PC-9 (cell line): ENCODE results near the gene PPIB. TPM values are rescaled to one million over a fixed set of nuclear protein-coding genes. Genes with fewer than 3 reads are reported as not detected.

Experiments used
- BruUV-seq: library from RNA; stranded (reverse); fragments of 400-500 nt; replicated peaks from 2 replicates; lab custom pipeline; 2021; lab: Mats Ljungman, UMichigan
- CTCF ChIA-PET: fragments of 300-600 bp; sonication (Branson Sonifier 250); formaldehyde crosslinking; loops from one replicate; lab custom pipeline; 2022; ENCODE audit warnings: antibody characterized with exemption; lab: Charles Lee
- POLR2A ChIA-PET: fragments of 300-600 bp; sonication (Branson Sonifier 250); formaldehyde crosslinking; loops from one replicate; lab custom pipeline; 2022; ENCODE audit warnings: antibody characterized with exemption; ENCODE audit not compliant: unreplicated experiment; lab: Charles Lee
- DNase-seq, 2 experiments: peaks; one replicate each; pipeline versions ENCODE4 v3.0.0 to v3.0.0-alpha.2; 2015 to 2022; ENCODE audit warnings: mixed read lengths in 1 of 2
- H2AFZ ChIP-seq: fragments of 200-600 bp; sonication (generic); 2 replicates; pipeline ENCODE4 v1.8.1; 2017; ENCODE audit warnings: antibody characterized with exemption
- H3F3A ChIP-seq: fragments of 200-600 bp; sonication (generic); 2 replicates; pipeline ENCODE4 v1.8.1; 2017; ENCODE audit warnings: antibody characterized with exemption, mild to moderate bottlenecking, low read depth; ENCODE audit not compliant: insufficient read depth
- H3K27ac ChIP-seq: fragments of 200-600 bp; sonication (generic); 2 replicates; pipeline ENCODE4 v1.6.1; 2016; ENCODE audit warnings: mixed run types
- H3K27me3 ChIP-seq: fragments of 200-600 bp; sonication (generic); 2 replicates; pipeline ENCODE4 v1.6.1; 2016; ENCODE audit warnings: low read depth, mixed run types; ENCODE audit not compliant: insufficient read depth
- H3K36me3 ChIP-seq: fragments of 200-600 bp; sonication (generic); 2 replicates; pipeline ENCODE4 v1.6.1; 2016; ENCODE audit warnings: low read depth, mixed run types
- H3K4me1 ChIP-seq: fragments of 200-600 bp; sonication (generic); replicated peaks from 2 replicates; pipeline ENCODE4 v1.6.1; 2016; ENCODE audit warnings: mixed run types; ENCODE audit not compliant: insufficient read depth
- H3K4me2 ChIP-seq: fragments of 200-600 bp; sonication (generic); 2 replicates; pipeline ENCODE4 v1.6.1; 2017; ENCODE audit warnings: mixed run types
- H3K4me3 ChIP-seq: fragments of 200-600 bp; sonication (generic); 2 replicates; pipeline ENCODE4 v1.6.1; 2016; ENCODE audit warnings: mixed run types
- H3K79me2 ChIP-seq: fragments of 200-600 bp; sonication (generic); 2 replicates; pipeline ENCODE4 v1.6.1; 2017; ENCODE audit warnings: low read depth, mixed run types
- H3K9me2 ChIP-seq: fragments of 200-600 bp; sonication (generic); 2 replicates; pipeline ENCODE4 v1.8.1; 2017; ENCODE audit warnings: mild to moderate bottlenecking; ENCODE audit not compliant: insufficient read depth
- H3K9me3 ChIP-seq: fragments of 200-600 bp; sonication (generic); 2 replicates; pipeline ENCODE4 v1.8.1; 2016; ENCODE audit warnings: low read depth; ENCODE audit not compliant: insufficient read depth
- H4K20me1 ChIP-seq: fragments of 200-600 bp; sonication (generic); 2 replicates; pipeline ENCODE4 v1.8.1; 2017; ENCODE audit not compliant: insufficient read depth
- EZH2 ChIP-seq: fragments of 200-600 bp; sonication (generic); IDR thresholded peaks from 2 replicates; pipeline ENCODE4 v1.8.0; 2017; ENCODE audit warnings: antibody characterized with exemption, low read depth
- intact Hi-C: fragments of 100-400 bp; cut with micrococcal nuclease; formaldehyde crosslinking; loops from one replicate; pipeline ENCODE4 v1.10.0; 2022; ENCODE audit not compliant: unreplicated experiment
- total RNA-seq: library from RNA; stranded (reverse); gene quantifications from 2 replicates; pipeline ENCODE4 v1.2.3, GENCODE V29; 2021
- TF ChIP-seq, protein P1 (sequence below): fragments of 200-600 bp; sonication (generic); conservative IDR thresholded peaks from 2 replicates; pipeline ENCODE4 v1.6.1; 2017; ENCODE audit warnings: mixed run types, antibody characterized with exemption, mild to moderate bottlenecking, moderate library complexity

Gene PPIB
- total RNA-seq, 1 experiment from 2014 or later: 345 TPM

GRCh38 chr15:64209680-64210334 is 47.0 kb upstream of the PPIB start:
- no peaks in the 10 kb centered on the region for H3K27me3 ChIP-seq

GRCh38 chr15:64205202-64205601 is 42.4 kb upstream of the PPIB start:
- Histone ChIP-seq H3K36me3 (no peaks in the 10 kb centered on the region), H3K9me2 (no peaks in the 10 kb centered on the region), H3K27ac (no peak overlapping the region), H2AFZ (no peak overlapping the region), H4K20me1 (no peaks in the 10 kb centered on the region; the same call in 1 of the 2 replicates), H3K4me1 (no peaks in the 10 kb centered on the region), H3K4me3 (no peak overlapping the region), H3K4me2 (no peak overlapping the region), H3F3A (peaks cover 3% of the 10 kb centered on the region; the same call in 1 of the 2 replicates), H3K79me2 (no peaks in the 10 kb centered on the region), H3K27me3 (no peaks in the 10 kb centered on the region), H3K9me3 (no peaks in the 10 kb centered on the region)
- no peak for DNase-seq
- ChIA-PET POLR2A (no interaction called here), CTCF (no interaction called here)
- intact Hi-C loops: no loop called here
- BruUV-seq: no TSS peak
- TF ChIP-seq EZH2: no peak
- TF ChIP-seq, protein P1, sequence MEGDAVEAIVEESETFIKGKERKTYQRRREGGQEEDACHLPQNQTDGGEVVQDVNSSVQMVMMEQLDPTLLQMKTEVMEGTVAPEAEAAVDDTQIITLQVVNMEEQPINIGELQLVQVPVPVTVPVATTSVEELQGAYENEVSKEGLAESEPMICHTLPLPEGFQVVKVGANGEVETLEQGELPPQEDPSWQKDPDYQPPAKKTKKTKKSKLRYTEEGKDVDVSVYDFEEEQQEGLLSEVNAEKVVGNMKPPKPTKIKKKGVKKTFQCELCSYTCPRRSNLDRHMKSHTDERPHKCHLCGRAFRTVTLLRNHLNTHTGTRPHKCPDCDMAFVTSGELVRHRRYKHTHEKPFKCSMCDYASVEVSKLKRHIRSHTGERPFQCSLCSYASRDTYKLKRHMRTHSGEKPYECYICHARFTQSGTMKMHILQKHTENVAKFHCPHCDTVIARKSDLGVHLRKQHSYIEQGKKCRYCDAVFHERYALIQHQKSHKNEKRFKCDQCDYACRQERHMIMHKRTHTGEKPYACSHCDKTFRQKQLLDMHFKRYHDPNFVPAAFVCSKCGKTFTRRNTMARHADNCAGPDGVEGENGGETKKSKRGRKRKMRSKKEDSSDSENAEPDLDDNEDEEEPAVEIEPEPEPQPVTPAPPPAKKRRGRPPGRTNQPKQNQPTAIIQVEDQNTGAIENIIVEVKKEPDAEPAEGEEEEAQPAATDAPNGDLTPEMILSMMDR: no peak

More at GRCh38 chr15:64209680-64210334, 47.0 kb upstream of the PPIB start:
- no TSS peak for BruUV-seq
- Histone ChIP-seq H3F3A (peaks cover 6% of the 10 kb centered on the region; the same call in 1 of the 2 replicates), H2AFZ (no peak overlapping the region), H3K27ac (0 out of 2 replicates have a peak overlapping the region, but pooled peaks have one; percentile 9), H3K9me3 (no peaks in the 10 kb centered on the region), H3K4me3 (no peak overlapping the region), H3K4me1 (no peaks in the 10 kb centered on the region), H4K20me1 (no peaks in the 10 kb centered on the region; the same call in 1 of the 2 replicates), H3K36me3 (0 out of 2 replicates have a peak, but pooled peaks cover 8% of the 10 kb centered on the region), H3K9me2 (no peaks in the 10 kb centered on the region), H3K4me2 (no peak overlapping the region), H3K79me2 (no peaks in the 10 kb centered on the region)
- DNase-seq: peak in 1 of 2 experiments; percentile 61
- TF ChIP-seq EZH2: no peak
- TF ChIP-seq, protein P1: peak; percentile 73
- intact Hi-C loops: loop anchor here (1.0 kb wide), 2 partner anchors 146 to 471 kb away; partner anchors contain the start of gene CSNK1G1
- CTCF ChIA-PET: interaction anchor here (0.8 kb wide), 1 partner anchor 146 kb away, joined by 3 read pairs; the partner anchor contains the start of gene CSNK1G1
- POLR2A ChIA-PET: interaction anchor here (0.6 to 0.7 kb wide), 2 partner anchors 22 to 275 kb away, joined by 6 to 8 read pairs; no protein-coding TSS in a partner anchor

DNA sequence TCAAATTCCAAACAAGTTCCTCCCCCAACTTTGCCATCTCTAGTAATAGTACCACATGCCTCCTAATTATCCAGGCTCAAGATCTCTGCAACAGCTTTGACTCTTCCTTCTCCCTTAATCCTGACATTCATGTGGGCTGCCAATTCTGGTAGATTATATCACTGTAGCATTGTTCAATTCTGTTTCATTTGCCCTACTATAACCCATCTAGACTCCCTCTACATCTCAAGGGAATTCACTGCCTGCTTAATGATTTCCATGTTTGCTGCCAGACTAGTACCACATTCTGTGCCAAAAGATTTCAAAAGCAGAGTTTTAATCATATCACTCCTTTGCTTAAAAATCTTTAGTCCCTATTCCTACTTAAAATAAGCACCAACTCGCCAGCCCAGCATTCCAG is 34.6 kb upstream of the PPIB start:
- no peak overlapping the region for H2AFZ ChIP-seq
- no peak overlapping the region for H3K27ac ChIP-seq
- H3K4me3 ChIP-seq: no peak overlapping the region
- no peak for TF ChIP-seq EZH2
- TF ChIP-seq, protein P1: no peak
- no peaks in the 10 kb centered on the region for H3F3A ChIP-seq
- ChIA-PET CTCF (no interaction called here), POLR2A (no interaction called here)
- no peak for DNase-seq
- H3K4me2 ChIP-seq: no peak overlapping the region
- H3K4me1 ChIP-seq: no peaks in the 10 kb centered on the region
- no peaks in the 10 kb centered on the region for H4K20me1 ChIP-seq
- no peaks in the 10 kb centered on the region for H3K9me3 ChIP-seq
- H3K36me3 ChIP-seq: no peaks in the 10 kb centered on the region
- H3K9me2 ChIP-seq: no peaks in the 10 kb centered on the region
- no peaks in the 10 kb centered on the region for H3K27me3 ChIP-seq
- no TSS peak for BruUV-seq
- H3K79me2 ChIP-seq: no peaks in the 10 kb centered on the region
- intact Hi-C loops: no loop called here
